Erythroblast (primary cell): ENCODE data around the gene ELFN2.

Experiments
- GATA1 ChIP-seq: IDR thresholded peaks from 2 replicates; pipeline ENCODE4 v1.6.1; 2011; ENCODE audit warnings: low read depth, mild to moderate bottlenecking, control low read depth, low read length, moderate library complexity
- POLR2A ChIP-seq: IDR thresholded peaks from 2 replicates; pipeline ENCODE4 v1.6.1; 2011; ENCODE audit warnings: mild to moderate bottlenecking, low read length

GRCh38 chr22:37431801-37432707, 4.8 kb upstream of the ELFN2 start:
- no peak for TF ChIP-seq POLR2A
- no peak for TF ChIP-seq GATA1
